Ovary (tissue), 3 donors: ENCODE results near the gene RFC2.

ENCODE experiments used
- EP300 ChIP-seq: sonication (generic); formaldehyde crosslinking; IDR thresholded peaks from one replicate; pipeline ENCODE4 v1.6.1; 2017; ENCODE audit warnings: antibody characterized with exemption
- POLR2A ChIP-seq: fragments of 450-650 bp; IDR thresholded peaks from one replicate; pipeline ENCODE4 v1.6.1; 2017; ENCODE audit warnings: antibody characterized with exemption, mild to moderate bottlenecking, moderate library complexity
- TF ChIP-seq, protein P1 (sequence below), 3 donors: fragments of 450-650 bp in 2 of 3; fragments of 200-600 bp in 1 of 3; IDR thresholded peaks; one replicate each; pipeline versions ENCODE4 v1.5.1 to v1.8.0; 2016 to 2022; ENCODE audit warnings: antibody characterized with exemption in 3 of 3, mild to moderate bottlenecking in 1 of 3
- donor health status: DM: no; HTN: no; CAD: no.

DNA sequence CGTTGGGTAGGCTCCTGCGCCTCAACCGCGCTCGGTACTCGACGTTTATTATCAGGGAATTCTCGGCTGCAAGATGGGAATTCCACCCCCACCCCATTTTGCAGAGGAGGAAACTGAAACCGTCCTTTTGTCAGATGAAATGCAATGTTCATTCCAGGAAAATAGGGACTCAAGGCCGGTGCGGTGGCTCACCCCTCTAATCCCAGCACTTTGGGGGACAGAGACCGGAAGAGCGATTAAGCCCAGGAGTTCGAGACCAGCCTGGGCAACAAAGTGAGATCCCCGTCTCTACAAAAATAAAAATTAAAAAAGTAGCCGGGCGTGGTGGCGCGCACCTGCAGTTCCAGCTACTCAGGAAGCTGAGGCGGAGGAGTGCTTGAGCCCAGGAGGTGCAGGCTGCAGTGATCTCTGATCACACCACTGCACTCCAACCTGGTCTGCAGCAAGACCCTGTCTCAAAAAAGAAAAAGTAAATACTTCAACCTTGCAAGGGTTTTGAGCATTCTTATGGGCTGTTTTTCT lies 720 bp upstream of the RFC2 start:
- no peak for TF ChIP-seq POLR2A
- TF ChIP-seq, protein P1, sequence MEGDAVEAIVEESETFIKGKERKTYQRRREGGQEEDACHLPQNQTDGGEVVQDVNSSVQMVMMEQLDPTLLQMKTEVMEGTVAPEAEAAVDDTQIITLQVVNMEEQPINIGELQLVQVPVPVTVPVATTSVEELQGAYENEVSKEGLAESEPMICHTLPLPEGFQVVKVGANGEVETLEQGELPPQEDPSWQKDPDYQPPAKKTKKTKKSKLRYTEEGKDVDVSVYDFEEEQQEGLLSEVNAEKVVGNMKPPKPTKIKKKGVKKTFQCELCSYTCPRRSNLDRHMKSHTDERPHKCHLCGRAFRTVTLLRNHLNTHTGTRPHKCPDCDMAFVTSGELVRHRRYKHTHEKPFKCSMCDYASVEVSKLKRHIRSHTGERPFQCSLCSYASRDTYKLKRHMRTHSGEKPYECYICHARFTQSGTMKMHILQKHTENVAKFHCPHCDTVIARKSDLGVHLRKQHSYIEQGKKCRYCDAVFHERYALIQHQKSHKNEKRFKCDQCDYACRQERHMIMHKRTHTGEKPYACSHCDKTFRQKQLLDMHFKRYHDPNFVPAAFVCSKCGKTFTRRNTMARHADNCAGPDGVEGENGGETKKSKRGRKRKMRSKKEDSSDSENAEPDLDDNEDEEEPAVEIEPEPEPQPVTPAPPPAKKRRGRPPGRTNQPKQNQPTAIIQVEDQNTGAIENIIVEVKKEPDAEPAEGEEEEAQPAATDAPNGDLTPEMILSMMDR (IDR thresholded peaks at IDR 0.05), result no peak
- no peak for TF ChIP-seq EP300
